Measurements from ENCODE around the gene NDUFS7. TPM values are rescaled to one million over a fixed set of nuclear protein-coding genes. Genes with fewer than 3 reads are reported as not detected.

The NDUFS7 gene
- total RNA-seq, 4 donors from 2014 or later: 108 to 217 (median 128) TPM

GRCh38 chr19:1411255-1412191, 27.8 kb downstream of the NDUFS7 start:
- 55 to 63% methylated on average over 27 of the region's 29 CpGs for WGBS, 2 donors
- intact Hi-C loops (cut with DNase I; ENCODE audit: low total_unique reads): no loop called here
- no peak for TF ChIP-seq CTCF (IDR thresholded peaks at IDR 0.05)
- no peak for TF ChIP-seq POLR2A (IDR thresholded peaks at IDR 0.05)
- no peak overlapping the region for H3K4me3 ChIP-seq (ENCODE audit: low read depth, poor library complexity, severe bottlenecking)
- DNase-seq (ENCODE audit: low spot score in 2 of 2): no peak

GRCh38 chr19:1412323-1412923, 28.7 kb downstream of the NDUFS7 start:
- TF ChIP-seq CTCF (IDR thresholded peaks at IDR 0.05) (no peak), POLR2A (IDR thresholded peaks at IDR 0.05) (no peak)
- no peak for DNase-seq (ENCODE audit: low spot score in 2 of 2)
- intact Hi-C loops (cut with DNase I; ENCODE audit: low total_unique reads): no loop called here
- 72 to 75% methylated on average over 12 to 19 of the region's 21 CpGs for WGBS, 2 donors
- no peak overlapping the region for H3K4me3 ChIP-seq (ENCODE audit: low read depth, poor library complexity, severe bottlenecking)

GRCh38 chr19:1412995-1413800, 29.5 kb downstream of the NDUFS7 start:
- intact Hi-C loops (cut with DNase I; ENCODE audit: low total_unique reads): no loop called here
- no peak for TF ChIP-seq POLR2A (IDR thresholded peaks at IDR 0.05)
- TF ChIP-seq CTCF (IDR thresholded peaks at IDR 0.05): no peak
- no peak for DNase-seq (ENCODE audit: low spot score in 2 of 2)
- H3K4me3 ChIP-seq (ENCODE audit: low read depth, poor library complexity, severe bottlenecking): no peak overlapping the region
- 79 to 85% methylated on average over 36 of the region's 36 CpGs for WGBS, 2 donors

GRCh38 chr19:1416014-1416841, 32.5 kb downstream of the NDUFS7 start:
- H3K4me3 ChIP-seq (ENCODE audit: low read depth, poor library complexity, severe bottlenecking): no peak overlapping the region
- TF ChIP-seq POLR2A (IDR thresholded peaks at IDR 0.05) (no peak), CTCF (IDR thresholded peaks at IDR 0.05) (no peak)
- intact Hi-C loops (cut with DNase I; ENCODE audit: low total_unique reads): no loop called here
- WGBS, 2 donors: 48 to 51% methylated on average over 25 to 28 of the region's 28 CpGs
- DNase-seq (ENCODE audit: low spot score in 2 of 2): no peak

GRCh38 chr19:1417145-1417544, 33.4 kb downstream of the NDUFS7 start:
- no peak for DNase-seq (ENCODE audit: low spot score in 2 of 2)
- TF ChIP-seq POLR2A (IDR thresholded peaks at IDR 0.05): no peak
- TF ChIP-seq CTCF (IDR thresholded peaks at IDR 0.05): no peak
- intact Hi-C loops (cut with DNase I; ENCODE audit: low total_unique reads): no loop called here
- no peak overlapping the region for H3K4me3 ChIP-seq (ENCODE audit: low read depth, poor library complexity, severe bottlenecking)
- WGBS, 2 donors: 54 to 58% methylated on average over 21 of the region's 21 CpGs
